ENCODE data around the gene CRYBG1. TPM values are rescaled to one million over a fixed set of nuclear protein-coding genes. Genes with fewer than 3 reads are reported as not detected.

Gene CRYBG1
- polyA plus RNA-seq, 3 donors = 18.2 to 25.4 (median 24.1) TPM

DNA sequence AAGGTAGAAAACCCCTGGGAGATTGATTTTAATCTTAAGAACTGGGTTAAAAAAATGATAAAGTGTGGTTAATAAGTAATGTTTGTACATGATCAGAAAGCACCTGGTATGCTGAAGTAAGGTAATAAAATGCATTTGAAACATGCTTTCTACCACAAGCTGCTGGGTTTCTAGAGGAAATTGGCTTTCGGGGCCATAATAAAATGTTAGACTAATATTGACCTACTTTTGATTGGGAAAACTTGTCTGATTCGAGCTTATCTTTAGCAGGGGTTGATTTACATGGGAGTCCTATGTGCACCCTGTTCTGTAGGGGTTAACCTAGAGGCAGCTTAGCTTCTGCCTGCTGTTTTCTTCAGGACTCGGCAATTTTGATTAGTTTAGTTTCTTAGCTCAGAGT is 50.5 kb downstream of the CRYBG1 start:
- DNase-seq (ENCODE audit: extremely low read depth in 1 of 11, low read depth in 9 of 11, low spot score in 4 of 11) = no peak

DNA sequence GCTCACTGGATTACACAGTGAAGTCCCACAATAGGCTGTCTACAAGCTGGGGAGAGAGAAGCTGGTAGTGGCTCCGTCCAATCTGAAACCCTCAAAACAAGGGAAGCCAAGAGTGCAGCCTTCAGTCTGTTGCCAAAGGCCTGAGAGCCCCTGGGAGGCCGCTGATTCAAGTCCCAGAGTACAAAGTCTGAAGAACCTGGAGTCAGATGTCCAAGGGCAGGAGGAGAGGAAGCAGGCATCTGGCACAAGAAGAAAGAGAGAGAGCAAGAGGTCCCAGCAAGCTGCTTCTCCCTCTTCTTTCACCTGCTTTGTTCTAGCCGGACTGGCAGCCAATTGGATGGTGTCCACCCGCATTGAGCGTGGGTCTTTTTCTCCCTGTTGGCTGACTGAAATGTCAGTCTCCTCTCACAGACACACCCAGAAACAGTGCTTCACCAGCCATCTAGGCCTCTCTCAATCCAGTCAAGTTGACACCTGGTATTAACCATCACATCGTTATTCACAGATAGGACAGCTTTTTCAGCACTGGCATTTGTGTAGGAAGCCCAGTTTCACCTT is 51.2 kb downstream of the CRYBG1 start:
- no peak for DNase-seq (ENCODE audit: extremely low read depth in 1 of 11, low read depth in 9 of 11, low spot score in 4 of 11)

DNA sequence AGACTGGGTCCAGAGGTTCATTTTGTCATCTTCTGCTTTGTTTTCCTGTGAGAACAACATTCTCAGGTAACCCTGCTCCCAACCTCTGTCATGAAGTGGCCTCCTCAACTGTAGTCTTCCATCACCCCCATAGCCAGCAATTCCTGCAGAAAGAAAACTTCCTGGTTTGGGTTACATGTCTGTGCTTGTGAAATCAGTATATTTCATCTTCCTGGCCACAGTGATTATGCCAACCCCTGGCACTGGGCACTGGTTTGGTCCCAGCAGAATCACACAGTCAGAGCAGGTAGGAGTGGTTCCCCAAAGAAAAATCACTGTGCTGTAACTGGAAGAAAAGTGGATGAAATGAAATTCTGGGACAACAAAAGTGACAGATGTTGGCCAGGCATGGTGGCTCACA is 52.5 kb downstream of the CRYBG1 start:
- no peak for DNase-seq (ENCODE audit: extremely low read depth in 1 of 11, low read depth in 9 of 11, low spot score in 4 of 11)

DNA sequence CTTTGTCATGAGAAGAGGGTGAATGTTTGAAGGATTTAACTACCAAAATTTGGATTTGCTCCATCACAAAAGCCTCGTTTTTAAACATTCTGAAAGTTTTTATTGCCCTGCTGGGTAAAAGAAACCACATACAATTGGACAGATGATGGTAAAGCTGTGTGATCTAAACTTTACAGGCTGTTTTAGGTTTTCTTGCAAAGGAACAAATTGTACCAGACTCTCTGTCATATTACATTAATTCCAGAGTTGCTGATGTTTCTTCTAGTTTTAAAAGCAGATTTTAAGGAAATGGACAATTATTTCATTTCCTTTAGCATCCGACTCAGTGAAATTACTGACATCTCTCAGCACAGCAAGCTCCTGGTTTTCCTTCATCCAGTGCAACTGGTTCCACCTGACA is 53.2 kb downstream of the CRYBG1 start:
- DNase-seq (ENCODE audit: extremely low read depth in 1 of 11, low read depth in 9 of 11, low spot score in 4 of 11) = no peak

DNA sequence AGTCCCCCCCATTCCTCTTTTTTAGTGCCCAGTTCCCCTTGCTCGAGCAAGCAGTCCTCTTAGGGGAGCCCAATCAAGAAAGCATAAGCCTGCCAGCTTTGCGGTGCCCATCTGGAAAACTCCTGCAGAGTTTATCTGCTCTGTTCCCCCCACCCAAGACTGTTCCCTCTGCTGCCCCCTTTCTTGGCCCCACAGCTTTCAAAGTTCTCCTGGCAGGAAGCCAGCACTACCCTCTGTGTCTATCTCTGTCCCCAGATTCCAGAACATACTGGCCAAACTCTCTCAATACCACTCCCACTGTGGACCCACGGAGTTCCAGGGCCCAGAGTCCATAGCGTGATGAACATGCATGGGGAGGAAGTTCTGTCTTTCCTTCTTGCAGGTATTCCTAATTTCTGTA is 55.4 kb downstream of the CRYBG1 start:
- no peak for DNase-seq (ENCODE audit: extremely low read depth in 1 of 11, low read depth in 9 of 11, low spot score in 4 of 11)

- DNase-seq (ENCODE audit: extremely low read depth in 1 of 11, low read depth in 9 of 11, low spot score in 4 of 11) = no peak
These were observed 57.1 kb downstream of the CRYBG1 start for GRCh38 chr6:106417572-106418147.

DNA sequence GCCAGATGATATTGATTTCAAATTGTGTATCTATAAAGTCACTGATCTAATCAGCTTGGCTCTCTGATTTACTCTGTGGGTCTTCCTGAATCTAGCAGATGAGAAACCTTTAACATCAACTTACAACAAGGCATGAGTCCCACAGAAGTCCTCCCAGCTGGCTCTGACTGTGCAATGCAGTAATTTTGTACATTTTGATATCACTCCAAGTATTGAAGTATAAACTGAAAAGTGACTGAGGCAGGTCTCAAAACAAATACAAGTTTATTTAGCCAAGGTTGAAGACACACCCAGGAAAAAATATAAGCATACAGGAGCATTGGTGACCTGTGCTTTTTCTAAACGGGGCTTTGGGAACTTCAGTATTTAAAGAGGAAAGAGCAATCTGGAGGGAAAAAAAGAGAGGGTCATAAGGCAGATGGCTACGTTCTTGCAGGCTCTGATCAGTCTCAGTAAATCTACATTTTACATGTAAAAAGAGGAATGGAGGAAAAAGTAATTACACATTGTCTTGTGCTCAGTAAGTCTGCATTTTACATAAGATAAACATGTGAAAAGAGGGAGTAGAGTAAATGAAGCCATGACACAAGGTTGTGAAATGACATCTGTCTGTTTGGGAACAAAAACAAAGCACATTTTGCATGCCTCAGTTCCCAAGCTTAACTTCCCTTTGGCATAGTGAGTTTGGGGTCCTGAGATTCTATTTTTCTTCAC is 59.5 kb downstream of the CRYBG1 start:
- no peak for DNase-seq (ENCODE audit: extremely low read depth in 1 of 11, low read depth in 9 of 11, low spot score in 4 of 11)

- no peak for DNase-seq (ENCODE audit: extremely low read depth in 1 of 11, low read depth in 9 of 11, low spot score in 4 of 11)
These were observed 61.0 kb downstream of the CRYBG1 start for GRCh38 chr6:106421496-106421895.

GRCh38 chr6:106422534-106422933 is 62.0 kb downstream of the CRYBG1 start:
- DNase-seq (ENCODE audit: extremely low read depth in 1 of 11, low read depth in 9 of 11, low spot score in 4 of 11) = no peak

DNA sequence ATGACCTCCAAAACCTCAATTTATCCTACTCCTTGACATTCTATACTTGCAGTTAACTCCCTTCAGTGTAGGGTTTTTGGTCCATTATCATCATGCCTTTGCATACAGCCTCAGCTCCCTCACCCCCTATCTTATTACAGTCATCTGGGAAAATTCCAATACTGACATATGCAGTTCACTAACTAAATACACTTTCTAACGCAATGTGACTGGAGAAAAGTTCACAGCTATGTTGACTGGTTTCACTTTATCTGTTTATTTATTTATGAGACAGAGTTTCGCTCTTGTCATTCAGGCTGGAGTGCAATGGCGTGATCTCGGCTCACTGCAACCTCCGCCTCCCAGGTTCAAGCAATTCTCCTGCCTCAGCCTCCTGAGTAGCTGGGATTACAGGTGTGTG is 64.9 kb downstream of the CRYBG1 start:
- no peak for DNase-seq (ENCODE audit: extremely low read depth in 1 of 11, low read depth in 9 of 11, low spot score in 4 of 11)

- DNase-seq (ENCODE audit: extremely low read depth in 1 of 11, low read depth in 9 of 11, low spot score in 4 of 11) = no peak
These were observed 65.9 kb downstream of the CRYBG1 start for GRCh38 chr6:106426250-106426970.

DNA sequence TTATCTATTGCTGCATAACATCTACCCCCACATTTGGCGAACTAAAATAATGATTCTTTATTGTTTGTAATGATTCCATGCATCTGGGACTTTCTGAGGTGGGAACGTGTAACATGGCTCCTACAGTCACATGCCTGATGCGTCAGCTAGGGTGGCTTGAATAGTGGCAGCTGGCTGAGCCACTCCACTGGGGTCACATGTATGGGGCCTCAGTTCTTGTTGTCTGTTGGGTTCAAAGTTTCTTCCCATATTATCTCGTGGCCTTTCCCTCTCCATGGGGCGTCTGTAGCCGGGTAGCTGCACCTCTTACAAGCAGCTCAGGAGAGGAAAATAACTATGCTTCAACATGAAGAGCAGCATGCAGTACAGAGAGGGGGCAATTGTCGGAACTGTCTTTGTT is 69.9 kb downstream of the CRYBG1 start:
- no peak for DNase-seq (ENCODE audit: extremely low read depth in 1 of 11, low read depth in 9 of 11, low spot score in 4 of 11)

DNA sequence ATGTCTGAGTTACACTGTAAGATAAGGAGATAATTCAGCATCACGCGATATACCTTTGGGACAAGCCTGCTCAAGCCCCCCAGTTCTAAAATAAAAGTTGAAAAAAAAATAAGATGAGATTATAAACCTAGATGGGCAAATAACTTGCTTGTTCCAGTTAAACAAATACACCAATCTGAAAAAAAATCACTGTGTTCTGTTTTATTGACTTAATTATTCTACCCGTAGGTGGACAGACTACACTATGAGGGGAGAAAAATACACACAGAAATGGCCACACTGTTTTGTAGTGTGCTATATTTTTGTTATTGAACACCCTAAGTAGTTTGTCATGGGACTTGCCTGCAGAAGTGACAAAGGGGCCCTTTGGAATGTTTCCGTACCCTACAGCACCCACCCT is 70.9 kb downstream of the CRYBG1 start:
- DNase-seq (ENCODE audit: extremely low read depth in 1 of 11, low read depth in 9 of 11, low spot score in 4 of 11) = no peak

DNA sequence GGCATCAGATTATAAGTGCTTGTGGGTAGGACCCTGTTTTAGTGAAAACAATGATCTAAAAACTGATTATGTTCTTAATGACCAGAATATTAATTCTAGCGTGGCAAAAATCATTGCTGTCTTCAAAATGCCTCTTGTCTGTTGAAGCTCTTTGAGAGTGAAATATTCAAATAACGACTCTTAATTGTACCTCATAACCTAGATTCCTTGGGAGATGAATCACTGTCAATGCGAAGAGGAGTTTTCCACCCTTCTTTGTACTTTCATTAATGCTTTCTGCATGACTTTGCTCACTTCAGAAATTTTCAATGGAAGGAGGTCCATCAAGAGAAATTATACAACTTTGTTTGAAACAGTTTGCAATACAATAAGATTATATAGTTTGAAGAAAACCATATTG is 71.5 kb downstream of the CRYBG1 start:
- no peak for DNase-seq (ENCODE audit: extremely low read depth in 1 of 11, low read depth in 9 of 11, low spot score in 4 of 11)

DNA sequence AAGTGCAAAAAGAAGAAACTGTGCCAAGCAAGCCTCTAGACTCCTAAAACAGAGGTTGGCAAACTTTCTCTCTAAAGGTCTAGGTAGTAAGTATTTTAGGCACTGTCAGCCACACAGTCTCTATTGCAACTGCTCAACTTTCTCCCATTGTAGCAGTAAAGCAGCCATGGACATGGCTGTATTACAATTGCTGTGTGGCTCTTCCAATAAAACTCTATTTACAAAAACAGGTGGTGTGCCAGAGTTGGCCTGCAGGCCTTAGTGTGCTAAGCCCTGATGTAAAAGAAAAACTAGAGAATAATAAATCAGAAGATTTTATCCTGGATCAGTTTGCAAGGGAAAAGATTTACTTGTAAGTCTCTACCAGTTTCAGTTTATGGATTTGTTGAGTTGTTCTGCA is 74.0 kb downstream of the CRYBG1 start:
- no peak for DNase-seq (ENCODE audit: extremely low read depth in 1 of 11, low read depth in 9 of 11, low spot score in 4 of 11)

DNA sequence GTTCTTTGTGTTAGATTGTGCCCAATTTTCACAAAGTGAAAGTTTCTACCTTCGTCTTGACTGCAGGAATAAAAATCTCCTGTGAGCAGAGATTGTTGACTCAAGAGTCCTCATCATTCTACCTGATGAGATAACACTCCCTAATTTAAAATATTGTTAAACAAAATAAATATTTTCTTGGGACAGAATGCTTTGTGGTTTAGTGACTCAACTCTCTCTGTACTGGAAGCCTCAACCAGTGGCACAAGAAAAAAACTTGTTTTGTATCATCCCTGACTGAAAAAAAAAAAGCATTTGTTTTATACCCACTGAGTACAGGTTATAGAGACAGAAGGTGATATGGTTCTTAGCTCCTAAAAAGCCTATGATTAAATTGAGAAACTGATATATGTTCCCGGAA is 78.9 kb downstream of the CRYBG1 start:
- no peak for DNase-seq (ENCODE audit: extremely low read depth in 1 of 11, low read depth in 9 of 11, low spot score in 4 of 11)

- no peak for DNase-seq (ENCODE audit: extremely low read depth in 1 of 11, low read depth in 9 of 11, low spot score in 4 of 11)
These were observed 80.0 kb downstream of the CRYBG1 start for GRCh38 chr6:106440546-106440945.

- DNase-seq (ENCODE audit: extremely low read depth in 1 of 11, low read depth in 9 of 11, low spot score in 4 of 11) = no peak
These were observed 81.9 kb downstream of the CRYBG1 start for GRCh38 chr6:106442395-106442794.

DNA sequence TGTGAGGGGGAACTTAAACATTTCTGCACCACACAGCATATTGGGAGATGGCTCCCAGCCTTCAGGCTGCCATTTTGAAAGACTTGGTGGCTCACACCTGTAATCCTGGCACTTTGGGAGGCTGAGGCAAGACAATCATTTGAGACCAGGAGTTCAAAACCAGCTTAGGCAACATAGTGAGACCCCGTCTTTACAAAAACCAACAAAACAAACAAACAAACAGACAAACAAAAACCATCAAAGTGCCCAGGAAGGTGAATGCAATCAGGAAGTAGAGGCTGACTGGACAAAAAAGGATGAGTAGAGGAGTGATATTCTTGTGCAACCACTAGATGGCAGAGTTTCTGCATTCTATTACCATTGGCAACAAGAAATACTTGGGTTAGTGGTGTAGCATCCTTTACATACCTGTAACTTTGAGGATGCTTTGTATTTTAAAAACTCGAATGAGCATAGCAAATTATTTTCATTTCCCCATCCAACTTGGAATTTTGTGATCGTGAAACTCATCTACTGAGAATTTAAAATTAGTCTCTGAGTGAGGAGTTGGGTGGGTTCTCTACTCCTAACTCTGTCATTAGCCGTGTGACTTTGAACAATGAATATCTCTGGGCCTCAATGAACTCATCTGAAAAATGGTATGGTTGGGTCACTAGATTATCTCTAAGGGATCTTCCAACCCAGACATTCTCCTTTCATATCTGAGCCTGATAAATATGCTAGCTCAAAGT is 84.4 kb downstream of the CRYBG1 start:
- peak in 7 of 11 donors; percentile 16 to 54 (median 42) for DNase-seq (ENCODE audit: extremely low read depth in 1 of 11, low read depth in 9 of 11, low spot score in 4 of 11)

DNA sequence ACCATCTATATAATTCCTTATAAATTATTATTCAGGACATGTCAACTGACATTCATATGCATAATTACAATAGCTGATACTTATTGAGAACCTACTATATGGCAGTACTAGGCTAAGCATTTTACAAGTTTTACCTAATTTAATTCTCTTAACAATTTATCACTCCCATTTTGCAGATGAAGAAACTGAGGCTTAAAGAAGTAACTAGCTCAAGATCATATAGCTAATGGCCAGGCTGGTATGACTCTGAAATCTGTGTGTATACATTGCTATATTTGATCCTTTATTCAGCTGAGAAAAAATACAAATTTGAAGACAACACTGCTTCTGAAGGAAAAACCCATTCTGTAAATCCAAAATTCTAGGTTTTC is 85.0 kb downstream of the CRYBG1 start:
- DNase-seq (ENCODE audit: extremely low read depth in 1 of 11, low read depth in 9 of 11, low spot score in 4 of 11) = no peak
